Mucosa of descending colon (tissue), 3 donors: ENCODE measurements around the gene TRANK1. TPM values are rescaled to one million over a fixed set of nuclear protein-coding genes. Genes with fewer than 3 reads are reported as not detected.

Experiments
- ATAC-seq: fragments of 200-7000 bp; cut with Tn5 transposase; one replicate; pipeline ENCODE4 v1.9.1; 2020; ENCODE audit warnings: mild to moderate bottlenecking, moderate library complexity
- DNase-seq, 3 donors: peaks; one replicate each; pipeline ENCODE4 v3.0.0-alpha.2; 2020
- H3K36me3 ChIP-seq: fragments of 200-600 bp; one replicate; pipeline ENCODE4 v1.8.0; 2021; ENCODE audit warnings: low read depth, mild to moderate bottlenecking
- H3K4me1 ChIP-seq: fragments of 200-600 bp; one replicate; pipeline ENCODE4 v1.8.0; 2021; ENCODE audit warnings: low read depth, mild to moderate bottlenecking
- H3K4me3 ChIP-seq: fragments of 200-600 bp; one replicate; pipeline ENCODE4 v1.8.0; 2021; ENCODE audit warnings: mild to moderate bottlenecking
- H3K9me3 ChIP-seq: fragments of 200-600 bp; one replicate; pipeline ENCODE4 v1.8.0; 2021; ENCODE audit warnings: mild to moderate bottlenecking
- intact Hi-C, 2 donors: fragments of 100-400 bp; cut with DNase I in 1 of 2; cut with micrococcal nuclease in 1 of 2; formaldehyde crosslinking; loops; one replicate each; pipeline versions ENCODE4 v1.11.0 to v1.11.1; 2022; cut with DNase I, micrococcal nuclease
- total RNA-seq, 3 donors: library from RNA; stranded (reverse); fragmentation: NEBNext Ultra II Directional in 2 of 3; extraction: Animal tissue kit (Norgen Biotek cat#: 25700) in 2 of 3; gene quantifications; one replicate each; pipeline versions ENCODE4 v1.2.1 to v1.2.4, GENCODE V29; 2021 to 2023
- TF ChIP-seq, protein P1 (sequence below): fragments of 200-600 bp; IDR thresholded peaks from one replicate; pipeline ENCODE4 v1.8.0; 2022; ENCODE audit warnings: antibody characterized with exemption, mild to moderate bottlenecking
- donor health status: DM: no; HTN: no; CAD: no; lungs with moderate emphysema.
- donor health status: DM: no; HTN: no; CAD: no.
- donor health status: DM: no; HTN: yes; CAD: no.

TRANK1 gene
- total RNA-seq, 3 donors from 2014 or later: 78.6 to 163 (median 97.3) TPM

DNA sequence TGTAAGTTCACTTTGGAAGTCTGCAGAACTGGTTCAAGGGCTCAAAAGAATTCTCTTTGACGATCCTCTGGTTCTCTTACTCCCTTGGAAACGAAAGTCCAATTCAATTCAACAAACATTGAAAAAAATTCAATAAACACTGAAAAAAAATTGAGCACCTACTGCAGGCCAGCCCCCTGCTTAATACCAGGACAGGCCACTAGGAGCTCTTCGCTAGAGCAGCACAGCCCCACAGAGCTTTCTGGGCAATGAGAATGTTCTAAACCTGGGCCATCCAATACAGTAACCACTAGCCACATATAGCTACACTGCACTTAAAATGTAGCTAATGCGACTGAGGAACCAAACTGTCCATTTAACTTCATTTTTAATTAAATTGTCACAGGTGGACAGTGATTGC is 130.1 kb downstream of the TRANK1 start:
- Histone ChIP-seq H3K36me3 (no peaks in the 10 kb centered on the region), H3K4me1 (no peaks in the 10 kb centered on the region), H3K4me3 (no peak overlapping the region), H3K9me3 (no peaks in the 10 kb centered on the region)
- ATAC-seq (no peak), DNase-seq (no peak)
- intact Hi-C loops: no loop called here
- TF ChIP-seq, protein P1, sequence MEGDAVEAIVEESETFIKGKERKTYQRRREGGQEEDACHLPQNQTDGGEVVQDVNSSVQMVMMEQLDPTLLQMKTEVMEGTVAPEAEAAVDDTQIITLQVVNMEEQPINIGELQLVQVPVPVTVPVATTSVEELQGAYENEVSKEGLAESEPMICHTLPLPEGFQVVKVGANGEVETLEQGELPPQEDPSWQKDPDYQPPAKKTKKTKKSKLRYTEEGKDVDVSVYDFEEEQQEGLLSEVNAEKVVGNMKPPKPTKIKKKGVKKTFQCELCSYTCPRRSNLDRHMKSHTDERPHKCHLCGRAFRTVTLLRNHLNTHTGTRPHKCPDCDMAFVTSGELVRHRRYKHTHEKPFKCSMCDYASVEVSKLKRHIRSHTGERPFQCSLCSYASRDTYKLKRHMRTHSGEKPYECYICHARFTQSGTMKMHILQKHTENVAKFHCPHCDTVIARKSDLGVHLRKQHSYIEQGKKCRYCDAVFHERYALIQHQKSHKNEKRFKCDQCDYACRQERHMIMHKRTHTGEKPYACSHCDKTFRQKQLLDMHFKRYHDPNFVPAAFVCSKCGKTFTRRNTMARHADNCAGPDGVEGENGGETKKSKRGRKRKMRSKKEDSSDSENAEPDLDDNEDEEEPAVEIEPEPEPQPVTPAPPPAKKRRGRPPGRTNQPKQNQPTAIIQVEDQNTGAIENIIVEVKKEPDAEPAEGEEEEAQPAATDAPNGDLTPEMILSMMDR: no peak

DNA sequence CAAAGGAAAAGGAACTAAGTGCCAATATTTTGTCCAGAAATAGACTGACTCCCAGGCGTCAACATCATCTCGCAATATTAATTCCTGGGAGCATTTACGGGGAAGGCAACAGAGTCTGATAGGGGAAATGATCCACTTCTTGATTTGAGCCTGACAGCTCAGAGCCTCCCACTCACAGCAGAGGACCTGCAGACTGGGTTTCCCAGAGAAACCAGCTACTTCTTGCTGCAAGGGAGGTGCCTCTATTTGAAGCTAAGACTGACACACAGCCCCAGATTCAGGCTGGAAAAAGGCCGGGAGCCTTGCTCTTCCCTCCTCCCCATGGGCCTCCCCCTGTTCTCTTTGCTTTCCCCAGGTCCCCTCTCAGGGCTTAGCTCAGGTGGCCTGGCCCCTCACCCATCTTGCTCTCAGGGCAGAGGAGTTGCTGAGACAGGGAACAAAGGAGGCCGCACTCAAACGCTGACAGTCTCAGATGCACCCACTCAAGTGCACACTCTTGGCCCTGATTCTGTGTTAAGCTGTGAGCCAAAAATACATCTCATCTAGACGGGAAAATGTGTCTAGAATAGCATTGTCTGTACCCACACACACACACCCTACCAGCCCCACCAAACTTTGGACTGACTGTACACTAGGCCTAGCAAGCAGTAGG is 130.7 kb downstream of the TRANK1 start:
- TF ChIP-seq, protein P1: no peak
- Histone ChIP-seq H3K36me3 (no peaks in the 10 kb centered on the region), H3K4me3 (no peak overlapping the region), H3K4me1 (no peaks in the 10 kb centered on the region), H3K9me3 (no peaks in the 10 kb centered on the region)
- ATAC-seq (no peak), DNase-seq (no peak)
- intact Hi-C loops: no loop called here

DNA sequence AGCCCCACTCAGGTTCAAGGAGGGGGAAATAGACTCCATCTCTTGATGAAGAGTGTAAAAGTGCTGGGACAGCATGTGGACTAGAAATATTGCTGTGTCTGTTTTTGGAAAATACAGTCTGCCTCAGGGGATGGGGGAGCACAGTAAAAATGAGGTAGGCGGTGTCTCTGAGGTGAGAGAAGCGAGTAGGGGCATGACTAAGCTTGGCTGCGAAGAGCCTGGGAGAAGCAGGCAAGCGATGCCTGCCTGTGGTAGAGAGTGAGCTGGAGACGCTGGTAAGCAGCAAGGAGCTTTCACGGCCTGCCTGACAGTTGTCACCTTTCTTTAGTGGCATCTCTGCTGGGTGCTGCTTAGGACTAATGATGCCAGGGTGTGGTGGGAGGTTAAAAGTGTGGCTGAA is 131.5 kb downstream of the TRANK1 start:
- ATAC-seq: no peak

DNA sequence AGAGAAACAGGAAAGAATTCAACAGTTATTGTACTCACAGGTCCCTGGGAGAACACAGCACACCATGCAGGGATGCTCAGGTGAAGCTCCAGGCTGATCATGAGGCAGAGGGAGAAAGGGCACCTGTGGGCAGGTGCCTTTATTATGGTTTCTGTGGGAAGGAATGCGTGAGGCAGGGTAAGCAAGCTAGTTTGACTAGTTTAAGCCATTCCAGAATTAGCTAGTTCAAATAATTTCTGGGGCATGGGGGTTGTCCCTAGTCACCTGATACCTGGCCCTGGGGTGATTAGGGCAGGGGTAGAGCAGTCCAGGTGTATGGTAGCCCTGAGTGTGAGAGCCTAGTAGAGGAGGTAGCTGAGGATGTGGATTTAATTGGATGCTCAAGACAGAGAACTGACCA is 132.6 kb downstream of the TRANK1 start:
- H3K36me3 ChIP-seq: no peaks in the 10 kb centered on the region
- H3K4me3 ChIP-seq: no peak overlapping the region
- DNase-seq (no peak), ATAC-seq (no peak)
- no peaks in the 10 kb centered on the region for H3K4me1 ChIP-seq
- no peaks in the 10 kb centered on the region for H3K9me3 ChIP-seq
- TF ChIP-seq, protein P1: no peak
- intact Hi-C loops: no loop called here

More for the DNA sequence above, 131.5 kb downstream of the TRANK1 start:
- TF ChIP-seq, protein P1: no peak
- intact Hi-C loops: no loop called here
- no peaks in the 10 kb centered on the region for H3K36me3 ChIP-seq
- DNase-seq: no peak
- no peak overlapping the region for H3K4me3 ChIP-seq
- H3K4me1 ChIP-seq: no peaks in the 10 kb centered on the region
- H3K9me3 ChIP-seq: no peaks in the 10 kb centered on the region

DNA sequence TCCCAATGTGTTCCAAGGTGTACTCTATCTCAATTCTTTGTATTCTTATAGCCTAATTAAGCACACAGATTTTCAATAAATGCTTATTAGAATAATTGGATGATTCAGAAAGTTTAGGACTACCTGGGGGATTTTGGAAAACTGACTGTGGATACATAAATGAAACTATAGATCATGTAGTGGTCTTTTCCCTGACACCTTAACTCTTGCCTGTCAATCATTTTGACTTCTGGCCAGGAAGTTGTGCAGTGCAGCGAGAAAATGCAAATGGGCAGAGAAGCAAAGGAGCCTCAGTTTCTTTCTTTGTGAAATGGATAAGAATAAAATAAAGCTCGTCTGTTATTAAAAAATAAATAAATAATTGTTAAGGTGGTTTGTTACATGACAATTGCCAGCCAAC is 133.1 kb downstream of the TRANK1 start:
- Histone ChIP-seq H3K4me3 (no peak overlapping the region), H3K36me3 (no peaks in the 10 kb centered on the region), H3K4me1 (no peaks in the 10 kb centered on the region), H3K9me3 (no peaks in the 10 kb centered on the region)
- intact Hi-C loops: no loop called here
- no peak for ATAC-seq
- no peak for DNase-seq
- TF ChIP-seq, protein P1: no peak
